ENCODE data around the gene LDHA.

DNA sequence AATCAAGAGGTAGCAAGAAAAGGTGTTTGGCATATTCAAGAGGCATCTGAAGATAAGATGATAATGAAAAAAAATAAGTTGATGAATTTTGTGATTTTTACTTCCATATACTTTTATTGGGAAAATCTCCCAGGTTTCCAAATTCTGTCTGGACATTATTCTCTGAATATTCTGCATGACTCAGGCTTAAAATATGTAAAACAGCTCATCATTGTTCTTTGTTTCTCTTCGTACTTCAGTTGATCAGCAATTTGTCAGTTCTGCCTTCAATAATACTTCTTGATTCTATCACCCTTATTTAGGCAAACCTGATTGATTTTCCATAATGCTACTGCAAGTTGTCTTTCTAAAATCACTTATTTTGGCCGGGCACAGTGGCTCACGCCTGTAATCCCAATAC is 41.8 kb upstream of the LDHA start:
- TF ChIP-seq CTCF (conservative IDR thresholded peaks at IDR 0.05; ENCODE audit: low read depth, low read length) (no peak), EZH2 (IDR thresholded peaks at IDR 0.05; ENCODE audit: low read length, unreplicated experiment) (no peak), EZH2phosphoT487 (IDR thresholded peaks at IDR 0.05; ENCODE audit: borderline replicate concordance, low read length) (no peak)
